ENCODE measurements around the gene QSOX1. TPM values are rescaled to one million over a fixed set of nuclear protein-coding genes. Genes with fewer than 3 reads are reported as not detected.

QSOX1 gene
- total RNA-seq, 2 donors from 2014 or later, result 82.4 to 168 TPM

GRCh38 chr1:180252638-180253536, 98.2 kb downstream of the QSOX1 start:
- no peaks in the 10 kb centered on the region for H3K27me3 ChIP-seq (replicated peaks; ENCODE audit: insufficient read depth)
- DNase-seq (ENCODE audit: low spot score) (no peak), ATAC-seq (ENCODE audit: insufficient number of reproducible peaks, low FRiP score, low read depth) (no peak)
- peak; percentile 56 for TF ChIP-seq CTCF (IDR thresholded peaks at IDR 0.05)
- no peak overlapping the region for H3K4me3 ChIP-seq
- H3K9me3 ChIP-seq, result no peaks in the 10 kb centered on the region
- no peak overlapping the region for H3K27ac ChIP-seq
- no peaks in the 10 kb centered on the region for H3K36me3 ChIP-seq
- H3K4me1 ChIP-seq (ENCODE audit: control insufficient read depth in 1 of 2, low read depth in 2 of 2), result no peaks in the 10 kb centered on the region

Other genes starting within 250 kb of the QSOX1 start
- 10 to 100 TPM; 51.1 to 73.8 TPM for gene CEP350, start 200.1 kb upstream of the QSOX1 start, total RNA-seq
- not detected for gene LHX4, start 75.4 kb downstream of the QSOX1 start, total RNA-seq